WTC11 (cell line): ENCODE results near the gene CCDC34. TPM values are rescaled to one million over a fixed set of nuclear protein-coding genes. Genes with fewer than 3 reads are reported as not detected.

Experiments used
- CBFB ChIP-seq: sonication (generic); formaldehyde crosslinking; IDR thresholded peaks from 2 replicates; pipeline ENCODE4 v1.8.1; 2022; ENCODE audit warnings: mild to moderate bottlenecking, low read depth, missing genetic modification reagents
- ETV6 ChIP-seq: sonication (generic); formaldehyde crosslinking; IDR thresholded peaks from 2 replicates; pipeline ENCODE4 v1.8.1; 2022; ENCODE audit warnings: mild to moderate bottlenecking, missing genetic modification reagents
- FOXJ3 ChIP-seq: sonication (generic); formaldehyde crosslinking; IDR thresholded peaks from 2 replicates; pipeline ENCODE4 v1.9.0; 2021; ENCODE audit warnings: missing genetic modification reagents, mild to moderate bottlenecking, borderline replicate concordance
- FOXP1 ChIP-seq: sonication (generic); formaldehyde crosslinking; IDR thresholded peaks from 2 replicates; pipeline ENCODE4 v1.8.0; 2022; ENCODE audit warnings: missing genetic modification reagents, mild to moderate bottlenecking, moderate library complexity, borderline replicate concordance
- MXD4 ChIP-seq: fragments of 250-450 bp; sonication (Bioruptor Pico); IDR thresholded peaks from 2 replicates; pipeline ENCODE4 v1.8.0; 2021; ENCODE audit warnings: mild to moderate bottlenecking, moderate library complexity, borderline replicate concordance
- MYBL2 ChIP-seq: sonication (generic); formaldehyde crosslinking; IDR thresholded peaks from 2 replicates; pipeline ENCODE4 v1.8.1; 2023; ENCODE audit warnings: mild to moderate bottlenecking, moderate library complexity, missing genetic modification reagents
- NR2C2 ChIP-seq: sonication (generic); formaldehyde crosslinking; IDR thresholded peaks from 2 replicates; pipeline ENCODE4 v1.8.0; 2022; ENCODE audit warnings: mild to moderate bottlenecking, missing genetic modification reagents
- PRRX2 ChIP-seq: fragments of 250-450 bp; sonication (Bioruptor Pico); IDR thresholded peaks from 2 replicates; pipeline ENCODE4 v1.8.0; 2021; ENCODE audit warnings: mild to moderate bottlenecking
- SMAD4 ChIP-seq: sonication (generic); formaldehyde crosslinking; IDR thresholded peaks from 2 replicates; pipeline ENCODE4 v1.8.0; 2022; ENCODE audit warnings: mild to moderate bottlenecking, missing genetic modification reagents
- TCF7 ChIP-seq: sonication (generic); formaldehyde crosslinking; IDR thresholded peaks from 2 replicates; pipeline ENCODE4 v1.8.0; 2022; ENCODE audit warnings: mild to moderate bottlenecking, low read depth, missing genetic modification reagents, moderate library complexity
- ZNF263 ChIP-seq: sonication (generic); formaldehyde crosslinking; IDR thresholded peaks from 2 replicates; pipeline ENCODE4 v1.8.1; 2022; ENCODE audit warnings: low read depth, mild to moderate bottlenecking, moderate library complexity, missing genetic modification reagents
- total RNA-seq: library from RNA; stranded (reverse); gene quantifications from 3 replicates; pipeline ENCODE4 v1.2.3, GENCODE V29; 2021
- TF ChIP-seq, protein P1 (sequence below): fragments of 250-450 bp; sonication (Bioruptor Pico); IDR thresholded peaks from 2 replicates; pipeline ENCODE4 v1.9.0; 2021; ENCODE audit warnings: mild to moderate bottlenecking
- TF ChIP-seq, protein P2 (sequence below): sonication (generic); formaldehyde crosslinking; IDR thresholded peaks from 2 replicates; pipeline ENCODE4 v1.8.0; 2023; ENCODE audit warnings: mild to moderate bottlenecking, missing genetic modification reagents
- TF ChIP-seq, protein P3 (sequence below): sonication (generic); formaldehyde crosslinking; conservative IDR thresholded peaks from 2 replicates; pipeline ENCODE4 v1.8.1; 2022; ENCODE audit warnings: mild to moderate bottlenecking, missing genetic modification reagents
- TF ChIP-seq, protein P4 (sequence below): sonication (generic); formaldehyde crosslinking; IDR thresholded peaks from 2 replicates; pipeline ENCODE4 v1.8.1; 2023; ENCODE audit warnings: mild to moderate bottlenecking, missing genetic modification reagents, borderline replicate concordance
- TF ChIP-seq, protein P5 (sequence below): sonication (generic); formaldehyde crosslinking; IDR thresholded peaks from 2 replicates; pipeline ENCODE4 v1.8.0; 2022; ENCODE audit warnings: mild to moderate bottlenecking, missing genetic modification reagents

The CCDC34 gene
- total RNA-seq, 1 experiment from 2014 or later, result 23.7 TPM

DNA sequence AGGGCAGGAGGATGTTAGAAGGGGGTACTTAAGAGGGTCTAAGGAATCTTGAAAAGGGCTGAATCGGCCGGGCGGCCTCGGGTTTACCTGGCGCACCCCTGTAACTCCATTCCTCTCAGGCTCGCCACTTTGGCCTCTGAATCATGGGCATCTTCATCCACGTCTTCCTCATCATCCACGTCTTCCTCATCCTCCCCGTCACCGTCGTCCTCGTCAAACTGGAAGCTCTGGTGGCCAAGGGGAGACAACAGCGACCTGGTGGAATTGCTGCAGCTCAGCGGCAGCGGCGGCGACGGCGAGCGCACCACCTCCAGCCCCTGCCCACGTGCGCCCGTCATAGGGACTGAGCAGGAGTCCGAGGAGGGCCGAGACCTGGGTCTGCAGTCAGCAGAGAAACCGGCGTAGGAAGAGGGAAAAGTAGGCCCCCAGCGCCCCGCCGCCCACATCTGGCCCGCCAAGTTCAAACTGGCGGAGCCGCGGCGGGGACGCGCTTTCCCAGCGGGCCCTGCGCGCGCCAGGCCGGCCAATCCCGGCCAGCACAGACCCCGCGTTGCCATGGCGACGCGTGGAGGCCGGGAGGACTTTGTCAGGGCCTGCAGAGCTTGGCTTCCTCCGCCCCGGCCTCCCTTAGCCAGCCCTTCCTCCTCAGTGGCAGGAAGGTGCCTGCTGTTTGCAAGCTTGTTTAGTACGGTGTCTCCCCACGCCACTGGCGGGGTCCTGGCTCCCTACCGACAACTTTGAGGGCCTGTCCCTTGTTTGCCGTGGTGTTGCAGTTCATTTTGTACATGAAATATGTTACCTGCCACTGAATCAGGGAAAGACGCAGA is at the start of gene CCDC34 (continued):
- TF ChIP-seq, protein P1, sequence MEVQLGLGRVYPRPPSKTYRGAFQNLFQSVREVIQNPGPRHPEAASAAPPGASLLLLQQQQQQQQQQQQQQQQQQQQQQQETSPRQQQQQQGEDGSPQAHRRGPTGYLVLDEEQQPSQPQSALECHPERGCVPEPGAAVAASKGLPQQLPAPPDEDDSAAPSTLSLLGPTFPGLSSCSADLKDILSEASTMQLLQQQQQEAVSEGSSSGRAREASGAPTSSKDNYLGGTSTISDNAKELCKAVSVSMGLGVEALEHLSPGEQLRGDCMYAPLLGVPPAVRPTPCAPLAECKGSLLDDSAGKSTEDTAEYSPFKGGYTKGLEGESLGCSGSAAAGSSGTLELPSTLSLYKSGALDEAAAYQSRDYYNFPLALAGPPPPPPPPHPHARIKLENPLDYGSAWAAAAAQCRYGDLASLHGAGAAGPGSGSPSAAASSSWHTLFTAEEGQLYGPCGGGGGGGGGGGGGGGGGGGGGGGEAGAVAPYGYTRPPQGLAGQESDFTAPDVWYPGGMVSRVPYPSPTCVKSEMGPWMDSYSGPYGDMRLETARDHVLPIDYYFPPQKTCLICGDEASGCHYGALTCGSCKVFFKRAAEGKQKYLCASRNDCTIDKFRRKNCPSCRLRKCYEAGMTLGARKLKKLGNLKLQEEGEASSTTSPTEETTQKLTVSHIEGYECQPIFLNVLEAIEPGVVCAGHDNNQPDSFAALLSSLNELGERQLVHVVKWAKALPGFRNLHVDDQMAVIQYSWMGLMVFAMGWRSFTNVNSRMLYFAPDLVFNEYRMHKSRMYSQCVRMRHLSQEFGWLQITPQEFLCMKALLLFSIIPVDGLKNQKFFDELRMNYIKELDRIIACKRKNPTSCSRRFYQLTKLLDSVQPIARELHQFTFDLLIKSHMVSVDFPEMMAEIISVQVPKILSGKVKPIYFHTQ (CRISPR knock-in tag), result peak; percentile 3; the same call in 1 of the 2 replicates
- TF ChIP-seq, protein P2, sequence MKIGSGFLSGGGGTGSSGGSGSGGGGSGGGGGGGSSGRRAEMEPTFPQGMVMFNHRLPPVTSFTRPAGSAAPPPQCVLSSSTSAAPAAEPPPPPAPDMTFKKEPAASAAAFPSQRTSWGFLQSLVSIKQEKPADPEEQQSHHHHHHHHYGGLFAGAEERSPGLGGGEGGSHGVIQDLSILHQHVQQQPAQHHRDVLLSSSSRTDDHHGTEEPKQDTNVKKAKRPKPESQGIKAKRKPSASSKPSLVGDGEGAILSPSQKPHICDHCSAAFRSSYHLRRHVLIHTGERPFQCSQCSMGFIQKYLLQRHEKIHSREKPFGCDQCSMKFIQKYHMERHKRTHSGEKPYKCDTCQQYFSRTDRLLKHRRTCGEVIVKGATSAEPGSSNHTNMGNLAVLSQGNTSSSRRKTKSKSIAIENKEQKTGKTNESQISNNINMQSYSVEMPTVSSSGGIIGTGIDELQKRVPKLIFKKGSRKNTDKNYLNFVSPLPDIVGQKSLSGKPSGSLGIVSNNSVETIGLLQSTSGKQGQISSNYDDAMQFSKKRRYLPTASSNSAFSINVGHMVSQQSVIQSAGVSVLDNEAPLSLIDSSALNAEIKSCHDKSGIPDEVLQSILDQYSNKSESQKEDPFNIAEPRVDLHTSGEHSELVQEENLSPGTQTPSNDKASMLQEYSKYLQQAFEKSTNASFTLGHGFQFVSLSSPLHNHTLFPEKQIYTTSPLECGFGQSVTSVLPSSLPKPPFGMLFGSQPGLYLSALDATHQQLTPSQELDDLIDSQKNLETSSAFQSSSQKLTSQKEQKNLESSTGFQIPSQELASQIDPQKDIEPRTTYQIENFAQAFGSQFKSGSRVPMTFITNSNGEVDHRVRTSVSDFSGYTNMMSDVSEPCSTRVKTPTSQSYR (CRISPR knock-in tag), result no peak
- TF ChIP-seq TCF7 (CRISPR knock-in tag) (no peak), ETV6 (CRISPR knock-in tag) (peak; percentile 38; the same call in 1 of the 2 replicates), SMAD4 (CRISPR knock-in tag) (no peak), CBFB (CRISPR knock-in tag) (no peak), FOXP1 (no peak; the same call in 1 of the 2 replicates), ZNF263 (CRISPR knock-in tag) (peak; percentile 82), MYBL2 (CRISPR knock-in tag) (no peak), FOXJ3 (CRISPR knock-in tag) (no peak), MXD4 (CRISPR knock-in tag) (no peak), NR2C2 (CRISPR knock-in tag) (no peak), PRRX2 (CRISPR knock-in tag) (peak; percentile 74)
- TF ChIP-seq, protein P3, sequence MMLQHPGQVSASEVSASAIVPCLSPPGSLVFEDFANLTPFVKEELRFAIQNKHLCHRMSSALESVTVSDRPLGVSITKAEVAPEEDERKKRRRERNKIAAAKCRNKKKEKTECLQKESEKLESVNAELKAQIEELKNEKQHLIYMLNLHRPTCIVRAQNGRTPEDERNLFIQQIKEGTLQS (CRISPR knock-in tag), result no peak
- TF ChIP-seq, protein P4, sequence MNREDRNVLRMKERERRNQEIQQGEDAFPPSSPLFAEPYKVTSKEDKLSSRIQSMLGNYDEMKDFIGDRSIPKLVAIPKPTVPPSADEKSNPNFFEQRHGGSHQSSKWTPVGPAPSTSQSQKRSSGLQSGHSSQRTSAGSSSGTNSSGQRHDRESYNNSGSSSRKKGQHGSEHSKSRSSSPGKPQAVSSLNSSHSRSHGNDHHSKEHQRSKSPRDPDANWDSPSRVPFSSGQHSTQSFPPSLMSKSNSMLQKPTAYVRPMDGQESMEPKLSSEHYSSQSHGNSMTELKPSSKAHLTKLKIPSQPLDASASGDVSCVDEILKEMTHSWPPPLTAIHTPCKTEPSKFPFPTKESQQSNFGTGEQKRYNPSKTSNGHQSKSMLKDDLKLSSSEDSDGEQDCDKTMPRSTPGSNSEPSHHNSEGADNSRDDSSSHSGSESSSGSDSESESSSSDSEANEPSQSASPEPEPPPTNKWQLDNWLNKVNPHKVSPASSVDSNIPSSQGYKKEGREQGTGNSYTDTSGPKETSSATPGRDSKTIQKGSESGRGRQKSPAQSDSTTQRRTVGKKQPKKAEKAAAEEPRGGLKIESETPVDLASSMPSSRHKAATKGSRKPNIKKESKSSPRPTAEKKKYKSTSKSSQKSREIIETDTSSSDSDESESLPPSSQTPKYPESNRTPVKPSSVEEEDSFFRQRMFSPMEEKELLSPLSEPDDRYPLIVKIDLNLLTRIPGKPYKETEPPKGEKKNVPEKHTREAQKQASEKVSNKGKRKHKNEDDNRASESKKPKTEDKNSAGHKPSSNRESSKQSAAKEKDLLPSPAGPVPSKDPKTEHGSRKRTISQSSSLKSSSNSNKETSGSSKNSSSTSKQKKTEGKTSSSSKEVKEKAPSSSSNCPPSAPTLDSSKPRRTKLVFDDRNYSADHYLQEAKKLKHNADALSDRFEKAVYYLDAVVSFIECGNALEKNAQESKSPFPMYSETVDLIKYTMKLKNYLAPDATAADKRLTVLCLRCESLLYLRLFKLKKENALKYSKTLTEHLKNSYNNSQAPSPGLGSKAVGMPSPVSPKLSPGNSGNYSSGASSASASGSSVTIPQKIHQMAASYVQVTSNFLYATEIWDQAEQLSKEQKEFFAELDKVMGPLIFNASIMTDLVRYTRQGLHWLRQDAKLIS (CRISPR knock-in tag), result no peak
- TF ChIP-seq, protein P5, sequence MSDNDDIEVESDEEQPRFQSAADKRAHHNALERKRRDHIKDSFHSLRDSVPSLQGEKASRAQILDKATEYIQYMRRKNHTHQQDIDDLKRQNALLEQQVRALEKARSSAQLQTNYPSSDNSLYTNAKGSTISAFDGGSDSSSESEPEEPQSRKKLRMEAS (CRISPR knock-in tag), result peak; percentile 86
